COLO668 (cell line): ENCODE measurements around the gene NRP1.

ENCODE experiments used
- DNase-seq: peaks from one replicate; lab custom pipeline; 2025; ENCODE audit not compliant: unreplicated experiment; lab: John Stamatoyannopoulos, UW

NRP1 gene

GRCh38 chr10:33350041-33350440 is 15.6 kb upstream of the NRP1 start:
- DNase-seq, result no peak

DNA sequence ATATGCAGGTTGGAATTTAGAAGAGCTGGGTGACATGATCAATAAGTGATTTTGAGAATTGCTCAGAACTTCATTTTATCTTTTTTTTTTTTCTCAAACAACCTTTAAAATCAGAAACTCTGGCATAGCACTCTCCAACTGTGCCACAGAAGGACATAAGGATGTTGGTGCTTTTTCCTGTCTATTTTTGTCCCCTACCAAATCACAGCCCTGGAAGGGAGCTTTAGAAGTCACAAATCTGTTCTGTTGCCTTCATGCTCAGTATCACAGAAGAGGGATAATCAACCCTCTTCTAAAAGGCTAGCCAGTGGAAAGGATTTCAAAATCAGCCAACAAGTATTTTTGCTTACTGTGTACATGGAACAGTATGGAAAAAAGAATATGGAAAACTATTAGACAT is 14.8 kb upstream of the NRP1 start:
- DNase-seq, result no peak

DNA sequence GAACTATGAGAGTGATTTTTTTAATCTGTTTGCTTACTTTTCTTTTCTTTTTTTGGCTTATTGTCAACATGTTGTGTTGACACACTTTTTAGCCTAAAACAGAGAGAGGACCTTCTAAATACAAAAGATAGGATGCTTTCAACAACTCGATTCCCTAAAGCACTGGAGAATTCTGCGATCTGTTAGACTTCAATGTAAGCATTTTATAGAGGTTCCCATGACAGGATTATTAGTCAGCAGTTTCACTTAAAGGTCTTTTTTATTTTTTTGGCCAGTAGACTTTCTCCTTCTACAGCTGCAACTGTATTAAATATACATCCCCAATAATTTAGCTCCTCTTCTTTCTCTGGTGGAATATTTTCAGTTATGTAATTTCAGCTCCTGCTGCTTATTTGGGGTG is 12.7 kb upstream of the NRP1 start:
- no peak for DNase-seq

- peak; percentile 26 for DNase-seq
Observed at GRCh38 chr10:33345236-33345635, 10.8 kb upstream of the NRP1 start.

GRCh38 chr10:33344676-33345075 is 10.2 kb upstream of the NRP1 start:
- DNase-seq, result no peak

DNA sequence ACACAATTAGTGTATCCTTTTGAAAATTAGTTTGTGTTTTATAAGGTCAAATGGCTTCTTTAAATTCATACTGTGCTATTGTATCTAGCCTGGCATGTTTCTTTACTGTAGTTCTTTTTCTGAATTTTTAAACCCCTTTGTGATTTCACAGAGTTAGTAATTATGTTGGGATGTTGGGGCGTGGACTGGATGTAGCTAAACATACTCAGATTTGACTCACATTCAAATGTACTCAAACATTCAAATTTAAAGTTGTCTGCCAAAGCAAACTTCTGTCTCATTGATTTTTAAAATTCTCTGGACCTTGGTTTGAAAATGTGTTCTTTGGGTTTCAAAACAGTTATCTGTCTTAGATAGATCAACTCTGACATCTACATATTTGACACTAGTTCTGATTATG is 7.2 kb upstream of the NRP1 start:
- DNase-seq, result no peak

GRCh38 chr10:33337326-33337957 is 3.0 kb upstream of the NRP1 start:
- DNase-seq, result no peak

DNA sequence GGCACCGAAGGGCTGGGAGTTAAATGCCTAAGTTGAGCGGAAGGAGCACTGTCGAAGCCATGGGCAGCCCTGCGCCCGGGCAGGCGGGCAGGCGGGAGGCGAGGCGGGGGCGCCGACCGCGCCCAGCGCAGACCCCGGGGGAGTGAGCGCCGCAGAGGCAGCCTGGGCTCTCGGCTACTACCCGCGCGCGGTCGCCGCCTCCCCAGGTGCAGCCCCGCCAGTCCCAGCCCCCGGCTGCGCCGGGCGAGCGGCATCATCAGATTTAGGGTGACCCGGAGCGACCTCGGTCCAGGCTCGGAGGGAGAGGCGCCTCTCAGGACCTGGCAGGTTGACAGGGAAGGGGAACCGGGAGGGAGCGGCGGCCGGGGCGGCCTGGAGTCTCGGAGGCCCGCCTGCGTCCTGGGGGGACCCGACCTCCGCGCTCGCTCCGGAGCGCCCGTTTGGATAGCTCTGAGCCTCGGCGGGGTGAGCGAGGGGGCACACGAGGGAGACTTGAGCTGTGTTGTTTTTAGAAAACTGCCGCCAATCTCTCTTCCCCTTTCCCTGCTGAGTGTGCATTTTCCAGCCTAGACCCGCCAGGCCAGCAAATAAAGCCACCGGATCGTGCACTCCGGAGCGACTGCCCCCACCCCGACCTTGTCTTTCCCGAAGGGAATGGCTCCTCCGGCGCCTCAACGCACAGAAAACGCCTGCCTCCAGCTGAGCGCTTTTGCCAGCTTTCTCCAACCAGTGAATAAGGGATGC is 2.3 kb upstream of the NRP1 start:
- DNase-seq, result peak; percentile 48

- peak; percentile 38 for DNase-seq
Observed at GRCh38 chr10:33335801-33336581, 1.5 kb upstream of the NRP1 start.

GRCh38 chr10:33335551-33335800 is 1.0 kb upstream of the NRP1 start:
- no peak for DNase-seq

DNA sequence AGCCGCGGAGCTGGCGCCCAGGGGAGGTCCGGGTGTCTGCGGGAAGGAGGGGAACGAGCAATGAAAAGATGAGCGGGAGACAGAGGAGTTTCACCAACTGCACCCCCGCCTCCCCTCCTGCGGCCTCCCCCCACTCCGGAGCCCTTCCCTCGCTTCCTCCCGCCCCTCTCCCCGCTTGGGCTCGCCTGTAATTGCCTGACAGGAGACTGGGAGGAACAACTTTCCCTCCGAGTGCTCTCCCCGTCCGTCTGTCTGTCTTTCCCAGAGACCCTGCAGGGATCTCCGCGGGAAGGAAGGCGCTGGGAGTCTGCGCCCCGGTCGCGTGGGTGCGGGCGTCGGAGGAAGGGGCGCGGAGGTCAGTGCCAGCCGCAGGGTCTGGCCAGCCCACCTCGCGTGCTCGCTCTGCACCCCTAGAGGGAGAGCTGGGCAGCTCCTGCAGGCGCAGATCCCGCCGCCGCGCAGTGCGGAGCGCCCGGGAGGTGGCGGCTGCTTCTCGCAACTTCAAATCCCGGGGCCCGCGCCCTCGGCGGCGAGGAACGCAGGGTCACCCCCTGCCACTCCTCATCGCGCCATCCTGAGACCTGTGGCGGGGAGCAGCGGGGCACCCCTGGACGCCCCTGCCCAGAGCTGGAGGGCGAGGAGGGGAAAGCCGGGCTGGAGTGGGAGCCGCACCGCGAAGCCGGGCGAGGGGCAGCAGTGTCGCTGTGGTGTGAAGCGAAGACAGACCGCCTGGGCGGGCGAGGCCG is 511 bp upstream of the NRP1 start:
- peak; percentile 80 for DNase-seq

- DNase-seq, result peak; percentile 10
Observed at GRCh38 chr10:33333260-33334101, 986 bp downstream of the NRP1 start.

- no peak for DNase-seq
Observed at GRCh38 chr10:33332183-33333065, 2.0 kb downstream of the NRP1 start.

GRCh38 chr10:33331379-33331694 is 3.1 kb downstream of the NRP1 start:
- DNase-seq, result no peak

GRCh38 chr10:33330543-33331378 is 3.7 kb downstream of the NRP1 start:
- DNase-seq, result peak; percentile 77

GRCh38 chr10:33329178-33329577 is 5.3 kb downstream of the NRP1 start:
- no peak for DNase-seq

DNA sequence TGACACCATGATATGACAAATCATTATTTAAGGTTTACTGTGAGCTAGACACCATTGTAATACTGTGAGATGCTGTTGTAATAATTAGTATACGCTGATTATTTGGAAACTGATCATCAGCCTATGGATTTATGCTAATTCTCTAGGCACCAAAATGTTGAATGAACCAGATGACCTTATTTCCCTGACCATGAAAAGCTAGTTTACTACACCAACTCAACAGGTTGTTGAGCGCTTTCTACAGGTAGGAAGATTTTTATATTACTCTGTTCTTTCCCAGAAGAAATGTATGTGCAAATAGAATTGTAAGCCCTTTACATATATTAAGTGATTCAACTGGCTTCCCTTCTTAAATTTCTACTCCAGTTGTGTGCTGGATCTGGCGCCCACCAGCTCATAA is 6.2 kb downstream of the NRP1 start:
- DNase-seq, result no peak

GRCh38 chr10:33327751-33328150 is 6.7 kb downstream of the NRP1 start:
- DNase-seq, result no peak

DNA sequence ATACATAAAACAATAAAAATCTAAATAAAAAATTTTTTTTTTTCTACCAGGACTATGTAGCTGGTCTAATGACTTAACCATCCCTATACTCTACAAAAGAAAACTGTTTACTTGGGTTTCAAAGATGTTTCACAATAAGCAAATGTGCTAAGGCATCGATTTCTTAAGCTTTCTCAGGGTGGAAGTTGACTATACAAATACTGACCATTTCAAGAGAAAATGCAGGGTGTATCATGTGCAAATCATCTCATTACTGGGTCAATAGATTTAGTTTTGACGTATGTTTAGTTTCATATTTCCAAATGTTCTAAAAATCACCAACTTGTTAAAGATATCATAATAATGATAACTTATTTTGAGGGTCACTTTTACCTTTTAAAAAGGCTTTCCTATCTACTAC is 7.5 kb downstream of the NRP1 start:
- no peak for DNase-seq
